GM10266 (cell line): ENCODE results near the gene DAB2IP.
"Not testable (repeated sequence)": the region's sequence is repeated elsewhere in the genome, so short reads cannot be mapped to it uniquely, and the experiment has no call there.

Experiments
- DNase-seq: peaks from one replicate; pipeline ENCODE4 v3.0.0; 2012; ENCODE audit errors: extremely low spot score
- TF ChIP-seq, protein P1 (sequence below): IDR thresholded peaks from 2 replicates; pipeline ENCODE4 v1.5.1; 2012; ENCODE audit warnings: mild to moderate bottlenecking, low read depth; ENCODE audit not compliant: control insufficient read depth, insufficient read depth; ENCODE audit errors: missing control alignments

DAB2IP gene

DNA sequence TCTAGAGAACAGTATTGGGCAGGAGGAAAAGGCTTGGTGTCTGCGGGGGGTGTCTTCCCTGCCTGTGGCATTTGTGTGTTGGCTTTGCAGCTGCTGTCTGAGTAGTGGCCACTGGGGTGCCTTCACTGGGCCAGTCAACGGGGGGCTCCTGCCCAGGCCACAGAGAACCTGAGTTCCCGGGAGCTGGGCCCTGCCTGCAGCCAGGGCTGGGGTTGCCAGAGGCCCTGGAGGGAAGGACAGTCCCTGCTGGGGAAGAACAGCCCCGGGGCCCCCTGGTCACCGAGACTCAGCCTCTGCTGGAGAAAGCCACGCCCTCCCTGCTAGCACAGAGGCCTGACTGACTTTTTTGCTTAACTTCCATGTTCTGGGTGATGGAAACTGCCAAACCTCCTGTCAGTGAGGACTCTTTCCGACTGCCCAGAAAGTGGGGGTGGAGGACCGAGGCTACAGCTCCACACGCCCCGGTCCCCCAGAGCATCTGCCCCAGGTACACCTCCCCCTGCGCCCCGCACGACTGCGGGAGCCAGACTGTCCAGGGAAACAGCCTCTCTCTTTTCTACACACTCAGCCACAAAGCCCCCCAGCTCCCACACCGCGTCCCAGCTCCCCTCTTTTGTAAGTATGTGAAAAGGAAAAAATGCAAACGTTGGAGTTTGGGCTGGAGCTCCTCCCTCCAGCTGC lies 133.4 kb downstream of the DAB2IP start:
- TF ChIP-seq, protein P1, sequence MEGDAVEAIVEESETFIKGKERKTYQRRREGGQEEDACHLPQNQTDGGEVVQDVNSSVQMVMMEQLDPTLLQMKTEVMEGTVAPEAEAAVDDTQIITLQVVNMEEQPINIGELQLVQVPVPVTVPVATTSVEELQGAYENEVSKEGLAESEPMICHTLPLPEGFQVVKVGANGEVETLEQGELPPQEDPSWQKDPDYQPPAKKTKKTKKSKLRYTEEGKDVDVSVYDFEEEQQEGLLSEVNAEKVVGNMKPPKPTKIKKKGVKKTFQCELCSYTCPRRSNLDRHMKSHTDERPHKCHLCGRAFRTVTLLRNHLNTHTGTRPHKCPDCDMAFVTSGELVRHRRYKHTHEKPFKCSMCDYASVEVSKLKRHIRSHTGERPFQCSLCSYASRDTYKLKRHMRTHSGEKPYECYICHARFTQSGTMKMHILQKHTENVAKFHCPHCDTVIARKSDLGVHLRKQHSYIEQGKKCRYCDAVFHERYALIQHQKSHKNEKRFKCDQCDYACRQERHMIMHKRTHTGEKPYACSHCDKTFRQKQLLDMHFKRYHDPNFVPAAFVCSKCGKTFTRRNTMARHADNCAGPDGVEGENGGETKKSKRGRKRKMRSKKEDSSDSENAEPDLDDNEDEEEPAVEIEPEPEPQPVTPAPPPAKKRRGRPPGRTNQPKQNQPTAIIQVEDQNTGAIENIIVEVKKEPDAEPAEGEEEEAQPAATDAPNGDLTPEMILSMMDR = no peak
- DNase-seq = no peak

DNA sequence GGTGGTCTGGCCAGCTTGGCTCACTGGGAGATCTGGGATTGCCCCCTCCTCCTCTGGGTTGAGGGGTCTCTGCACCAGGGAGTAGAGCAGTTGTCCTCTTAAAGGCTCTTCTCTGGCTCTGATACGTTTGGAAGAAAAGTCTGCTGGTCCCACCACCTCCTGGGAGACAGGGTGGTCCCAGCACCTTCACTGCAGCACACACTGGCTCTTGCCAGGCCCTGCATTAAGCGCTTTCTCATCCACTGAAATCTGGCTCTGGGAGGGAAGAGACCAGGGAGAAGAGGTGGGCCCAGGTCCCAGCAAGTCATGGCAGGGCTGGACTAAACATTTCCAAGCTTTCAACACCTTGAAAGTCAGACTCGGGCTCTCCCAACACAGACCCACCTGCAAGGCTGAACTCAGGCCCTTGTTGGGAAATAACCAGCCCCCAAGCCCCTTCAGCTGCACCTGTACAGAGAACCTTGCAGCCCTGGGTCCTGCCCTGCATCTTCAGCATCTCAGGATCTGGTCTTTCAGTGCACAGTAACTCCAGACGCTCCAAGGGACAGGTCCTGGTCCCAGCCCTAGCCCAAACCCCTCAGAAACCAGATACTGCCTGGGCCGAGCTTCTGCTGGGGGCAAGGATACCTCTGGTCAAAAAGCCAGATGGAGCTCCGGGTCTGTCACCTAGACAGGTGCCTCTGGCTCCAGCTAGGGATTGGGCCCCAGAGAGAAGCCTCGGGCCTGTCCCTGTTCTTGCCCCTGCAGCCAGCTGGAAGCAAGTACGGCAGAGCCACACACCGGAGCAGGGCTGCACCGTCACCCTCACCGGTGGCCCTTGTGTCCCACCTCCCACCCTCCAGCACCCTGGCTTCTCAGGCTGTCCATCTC lies 134.5 kb downstream of the DAB2IP start:
- TF ChIP-seq, protein P1 = no peak
- DNase-seq = no peak

DNA sequence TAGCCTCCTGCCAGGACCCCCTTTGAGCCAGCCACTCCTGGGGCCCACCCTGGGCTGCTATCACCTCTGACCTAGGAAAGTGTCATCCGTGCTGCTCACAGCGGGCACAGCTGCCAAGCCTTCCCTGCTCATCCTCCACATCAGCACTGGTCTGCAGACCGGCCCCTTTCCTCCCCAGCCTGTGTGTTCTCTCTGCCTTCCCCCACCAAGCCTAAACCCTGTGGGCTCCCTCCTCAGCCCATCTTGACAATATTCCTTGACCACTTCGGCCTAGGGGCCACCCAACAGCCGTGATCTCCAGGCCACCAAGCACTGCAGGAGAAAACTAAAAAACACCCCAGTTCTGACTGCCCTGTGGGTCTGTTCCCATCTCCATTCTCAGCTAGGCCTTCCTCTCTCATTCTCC lies 135.1 kb downstream of the DAB2IP start:
- no peak for DNase-seq
- TF ChIP-seq, protein P1 = no peak

DNA sequence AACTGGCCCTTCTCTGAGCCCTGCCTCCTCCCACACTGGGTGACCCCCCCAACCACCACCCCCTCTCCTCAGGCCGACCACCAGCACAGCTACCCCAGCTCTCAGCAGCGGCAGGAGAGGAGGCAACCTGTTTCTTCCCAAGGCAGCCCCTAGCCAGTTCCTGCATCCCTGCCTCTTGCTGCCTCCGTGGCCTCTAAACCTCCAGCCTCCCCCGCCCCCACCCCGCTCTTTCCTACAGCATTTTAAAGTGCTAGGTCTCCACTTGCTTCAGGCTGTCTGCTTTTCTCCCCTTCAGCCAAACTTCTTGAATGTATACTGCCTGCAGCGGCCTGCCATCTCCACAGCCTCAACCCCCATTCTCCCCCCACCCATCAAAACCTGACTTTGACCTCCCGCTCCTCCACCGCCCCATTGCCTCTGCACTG lies 135.6 kb downstream of the DAB2IP start:
- DNase-seq = no peak
- TF ChIP-seq, protein P1 = no peak

DNA sequence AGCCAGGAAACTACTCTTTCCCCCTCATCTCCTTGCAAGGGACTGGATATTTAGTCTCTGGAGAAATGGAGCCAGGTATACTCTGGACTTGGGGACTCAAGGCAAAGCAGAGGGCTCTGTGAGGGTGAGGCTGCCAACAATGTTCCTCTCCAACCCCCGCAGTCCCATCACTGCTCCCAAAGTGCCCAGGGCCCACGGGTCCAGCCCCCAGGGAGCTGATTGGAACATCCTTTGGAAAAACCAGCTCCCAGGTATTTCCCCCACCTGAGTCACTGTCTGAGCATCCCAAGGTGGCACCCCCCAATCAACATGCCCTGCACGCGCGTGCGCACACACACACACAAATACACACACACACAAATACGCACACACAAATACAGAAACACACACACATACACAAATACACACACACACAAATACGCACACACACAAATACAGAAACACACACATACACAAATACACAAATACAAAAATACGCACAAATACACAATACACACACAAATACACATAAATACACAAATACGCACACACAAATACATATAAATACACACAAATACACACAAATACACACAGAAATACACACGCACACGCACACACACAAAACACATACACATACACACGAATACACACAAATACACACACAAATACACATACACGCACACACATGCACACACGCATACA lies 137.4 kb downstream of the DAB2IP start:
- TF ChIP-seq, protein P1 = no peak
- no peak for DNase-seq

DNA sequence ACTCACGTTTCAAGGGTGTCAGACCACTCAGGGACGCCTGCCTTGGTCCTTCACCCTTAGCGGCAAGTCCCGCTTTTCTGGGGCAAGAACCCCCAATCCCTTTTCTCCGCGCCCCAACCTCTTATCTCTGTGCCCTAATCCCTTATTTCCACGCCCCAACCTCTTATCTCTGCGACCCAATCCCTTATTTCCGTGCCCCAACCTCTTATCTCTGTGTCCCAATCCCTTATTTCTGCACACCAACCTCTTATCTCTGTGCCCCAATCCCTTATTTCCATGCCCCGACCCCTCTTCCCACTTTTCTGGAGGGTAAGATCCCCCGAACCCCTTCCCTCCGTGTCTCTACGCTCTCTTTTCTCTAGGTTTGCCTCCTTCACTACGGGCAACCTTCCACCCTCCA lies 139.4 kb downstream of the DAB2IP start:
- DNase-seq = no peak
- TF ChIP-seq, protein P1 = no peak

DNA sequence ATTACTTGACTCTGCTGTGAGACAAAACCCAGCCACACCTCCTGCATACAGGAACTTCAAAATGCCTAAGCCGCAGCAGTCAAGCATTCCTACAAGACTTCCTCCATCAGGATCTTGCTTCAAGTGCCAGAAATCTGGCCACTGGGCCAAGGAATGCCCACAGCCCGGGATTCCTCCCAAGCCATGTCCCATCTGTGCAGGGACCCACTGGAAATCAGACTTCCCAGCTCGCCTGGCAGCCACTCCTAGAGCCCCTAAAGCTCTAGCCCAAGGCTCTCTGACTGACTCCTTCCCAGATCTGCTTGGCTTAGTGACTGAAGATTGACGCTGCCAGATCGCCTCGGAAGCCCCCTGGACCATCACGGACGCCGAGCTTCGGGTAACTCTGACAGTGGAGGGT lies 141.0 kb downstream of the DAB2IP start:
- DNase-seq = not testable (repeated sequence)

DNA sequence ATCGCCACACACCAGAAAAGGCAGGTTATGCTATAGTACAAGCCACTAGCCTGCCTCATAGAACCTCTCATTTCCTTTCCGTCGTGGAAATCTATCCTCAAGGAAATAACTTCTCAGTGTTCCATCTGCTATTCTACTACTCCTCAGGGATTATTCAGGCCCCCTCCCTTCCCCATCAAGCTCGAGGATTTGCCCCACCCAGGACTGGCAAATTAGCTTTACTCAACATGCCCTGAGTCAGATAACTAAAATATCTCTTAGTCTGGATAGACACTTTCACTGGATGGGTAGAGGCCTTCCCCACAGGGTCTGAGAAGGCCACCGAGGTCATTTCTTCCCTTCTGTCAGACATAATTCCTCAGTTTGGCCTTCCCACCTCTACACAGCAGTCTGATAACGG lies 142.9 kb downstream of the DAB2IP start:
- not testable (repeated sequence) for DNase-seq
